Peyer's patch (tissue), 4 donors: Measurements from ENCODE around the gene TERF2IP. TPM values are rescaled to one million over a fixed set of nuclear protein-coding genes. Genes with fewer than 3 reads are reported as not detected.

Experiments
- DNase-seq, 3 donors: peaks; one replicate each; pipeline ENCODE4 v3.0.0-alpha.2; 2017 to 2019
- H3K27ac ChIP-seq, 4 donors: fragments of 200-600 bp; sonication (generic); one replicate each; pipeline ENCODE4 v1.5.1; 2016 to 2019
- H3K27me3 ChIP-seq, 2 donors: fragments of 200-600 bp; sonication (generic); one replicate each; pipeline ENCODE4 v1.5.1; 2019
- H3K36me3 ChIP-seq, 3 donors: fragments of 200-600 bp; sonication (generic); one replicate each; pipeline ENCODE4 v1.5.1; 2016 to 2019
- H3K4me1 ChIP-seq, 4 donors: fragments of 200-600 bp; sonication (generic); one replicate each; pipeline ENCODE4 v1.5.1; 2016 to 2019
- H3K4me3 ChIP-seq, 4 donors: fragments of 200-600 bp; sonication (generic); 1 replicate in 3 of 4; 2 replicates in 1 of 4; pipeline ENCODE4 v1.5.1; 2016 to 2019; ENCODE audit warnings: mild to moderate bottlenecking in 1 of 4
- H3K9me3 ChIP-seq, 4 donors: fragments of 200-600 bp; sonication (generic); one replicate each; pipeline ENCODE4 v1.5.1; 2016 to 2019; ENCODE audit warnings: mild to moderate bottlenecking in 1 of 4
- POLR2A ChIP-seq, 2 donors: fragments of 450-650 bp; IDR thresholded peaks; one replicate each; pipeline ENCODE4 v1.5.1; 2017; ENCODE audit warnings: antibody characterized with exemption in 2 of 2, mild to moderate bottlenecking in 2 of 2, moderate library complexity in 2 of 2
- total RNA-seq, 4 donors: library from RNA; depleted of rRNA; stranded (reverse); fragments of >200 nt; gene quantifications; one replicate each; pipeline ENCODE4 v1.1.0, GENCODE V29; 2016
- TF ChIP-seq, protein P1 (sequence below), 6 experiments: fragments of 450-650 bp in 4 of 6; fragments of 200-600 bp in 2 of 6; sonication (generic) in 1 of 6; IDR thresholded peaks; one replicate each; pipeline ENCODE4 v1.5.1; 2017 to 2019; ENCODE audit warnings: antibody characterized with exemption in 6 of 6, mild to moderate bottlenecking in 3 of 6, moderate library complexity in 1 of 6

TERF2IP gene
- total RNA-seq, 4 donors from 2014 or later, result 28.9 to 31.0 (median 30.8) TPM

- TF ChIP-seq, protein P1, sequence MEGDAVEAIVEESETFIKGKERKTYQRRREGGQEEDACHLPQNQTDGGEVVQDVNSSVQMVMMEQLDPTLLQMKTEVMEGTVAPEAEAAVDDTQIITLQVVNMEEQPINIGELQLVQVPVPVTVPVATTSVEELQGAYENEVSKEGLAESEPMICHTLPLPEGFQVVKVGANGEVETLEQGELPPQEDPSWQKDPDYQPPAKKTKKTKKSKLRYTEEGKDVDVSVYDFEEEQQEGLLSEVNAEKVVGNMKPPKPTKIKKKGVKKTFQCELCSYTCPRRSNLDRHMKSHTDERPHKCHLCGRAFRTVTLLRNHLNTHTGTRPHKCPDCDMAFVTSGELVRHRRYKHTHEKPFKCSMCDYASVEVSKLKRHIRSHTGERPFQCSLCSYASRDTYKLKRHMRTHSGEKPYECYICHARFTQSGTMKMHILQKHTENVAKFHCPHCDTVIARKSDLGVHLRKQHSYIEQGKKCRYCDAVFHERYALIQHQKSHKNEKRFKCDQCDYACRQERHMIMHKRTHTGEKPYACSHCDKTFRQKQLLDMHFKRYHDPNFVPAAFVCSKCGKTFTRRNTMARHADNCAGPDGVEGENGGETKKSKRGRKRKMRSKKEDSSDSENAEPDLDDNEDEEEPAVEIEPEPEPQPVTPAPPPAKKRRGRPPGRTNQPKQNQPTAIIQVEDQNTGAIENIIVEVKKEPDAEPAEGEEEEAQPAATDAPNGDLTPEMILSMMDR (IDR thresholded peaks at IDR 0.05), result peak in 3 of 6 experiments; percentile 19 to 51 (median 46)
- TF ChIP-seq POLR2A (IDR thresholded peaks at IDR 0.05), result no peak
- Histone ChIP-seq H3K27ac (peak overlapping the region in 1 of 4 donors; percentile 49), H3K27me3 (no peaks in the 10 kb centered on the region), H3K4me1 (peaks cover 0 to 13% (median 5%) of the 10 kb centered on the region in 4 donors), H3K36me3 (peaks cover 0 to 29% (median 0%) of the 10 kb centered on the region in 3 donors), H3K9me3 (no peaks in the 10 kb centered on the region), H3K4me3 (no peak overlapping the region)
- no peak for DNase-seq
Measured at GRCh38 chr16:75621170-75621477, 26.4 kb upstream of the TERF2IP start.

GRCh38 chr16:75622761-75623605 lies 24.6 kb upstream of the TERF2IP start, which contains the start of gene ADAT1:
Gene ADAT1 (minus strand): TSS chr16:75623281. CDS start chr16:75620799, 2,482 bp downstream.
- Histone ChIP-seq H3K27ac (peak within 1 kb of the TSS; percentile 90 to 95 (median 93)), H3K36me3 (peaks cover 0 to 38% (median 0%) of the 10 kb centered on the region in 3 donors), H3K4me1 (peaks cover 0 to 13% (median 5%) of the 10 kb centered on the region in 4 donors), H3K9me3 (no peaks in the 10 kb centered on the region), H3K27me3 (no peaks in the 10 kb centered on the region), H3K4me3 (peak within 1 kb of the TSS; percentile 73 to 84 (median 78))
- DNase-seq, result peak; percentile 99 to 100 (median 99)
- TF ChIP-seq, protein P1 (IDR thresholded peaks at IDR 0.05), result no peak
- TF ChIP-seq POLR2A (IDR thresholded peaks at IDR 0.05), result peak; percentile 61 to 87

DNA sequence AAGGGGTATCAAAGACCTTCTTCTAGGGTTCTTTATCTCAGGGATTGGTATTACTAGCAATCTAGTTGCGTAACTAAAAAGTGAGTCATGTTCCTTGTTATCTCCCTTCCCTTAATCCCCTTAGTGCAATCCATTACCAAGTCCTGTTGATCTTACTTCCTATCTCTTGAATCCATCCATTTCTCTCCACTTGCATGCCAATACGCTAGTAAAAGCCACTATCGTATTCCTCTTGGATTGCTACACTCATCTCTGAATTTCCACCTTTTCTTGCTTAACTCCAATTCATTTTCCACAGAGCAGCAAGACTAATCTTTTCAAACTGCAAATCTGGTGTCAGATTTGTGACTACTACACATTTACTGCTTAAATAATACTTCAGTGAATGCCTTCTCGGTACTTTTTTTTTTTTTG lies 22.6 kb upstream of the TERF2IP start:
- DNase-seq, result no peak
- TF ChIP-seq, protein P1 (IDR thresholded peaks at IDR 0.05), result no peak
- no peak for TF ChIP-seq POLR2A (IDR thresholded peaks at IDR 0.05)
- Histone ChIP-seq H3K9me3 (no peaks in the 10 kb centered on the region), H3K4me3 (no peak overlapping the region), H3K36me3 (peaks cover 0 to 44% (median 0%) of the 10 kb centered on the region in 3 donors), H3K27me3 (no peaks in the 10 kb centered on the region), H3K27ac (no peak overlapping the region), H3K4me1 (peaks cover 0 to 13% (median 5%) of the 10 kb centered on the region in 4 donors)

GRCh38 chr16:75626806-75627205 lies 20.8 kb upstream of the TERF2IP start:
- H3K36me3 ChIP-seq, result peaks cover 0 to 62% (median 0%) of the 10 kb centered on the region in 3 donors
- no peak overlapping the region for H3K27ac ChIP-seq
- no peak for DNase-seq
- H3K27me3 ChIP-seq, result no peaks in the 10 kb centered on the region
- H3K9me3 ChIP-seq, result no peaks in the 10 kb centered on the region
- no peak for TF ChIP-seq POLR2A (IDR thresholded peaks at IDR 0.05)
- TF ChIP-seq, protein P1 (IDR thresholded peaks at IDR 0.05), result no peak
- no peak overlapping the region for H3K4me3 ChIP-seq
- peaks cover 0 to 6% (median 5%) of the 10 kb centered on the region in 4 donors for H3K4me1 ChIP-seq

DNA sequence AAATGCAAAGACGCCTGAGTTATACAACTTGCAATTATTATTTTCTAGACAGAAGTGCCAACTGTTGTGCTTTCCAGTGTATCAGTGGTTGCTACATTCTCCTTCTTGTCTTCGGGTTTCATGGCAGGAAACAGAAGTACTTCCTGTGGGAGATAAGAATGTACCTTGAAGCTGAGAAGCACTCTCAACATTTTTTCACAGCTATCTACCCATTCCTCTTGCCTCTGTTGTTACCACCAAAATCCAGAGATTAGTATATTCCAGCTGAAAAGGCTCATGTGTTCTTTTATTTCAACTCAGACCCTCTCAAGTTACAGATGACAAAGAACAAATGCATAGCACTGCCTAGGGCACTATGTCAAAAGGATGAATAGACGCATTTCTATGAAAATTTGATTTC lies 19.7 kb upstream of the TERF2IP start:
- DNase-seq, result no peak
- Histone ChIP-seq H3K27ac (peak overlapping the region in 1 of 4 donors; percentile 42), H3K9me3 (no peaks in the 10 kb centered on the region), H3K4me1 (no peaks in the 10 kb centered on the region), H3K27me3 (no peaks in the 10 kb centered on the region), H3K4me3 (no peak overlapping the region), H3K36me3 (peaks cover 0 to 73% (median 0%) of the 10 kb centered on the region in 3 donors)
- TF ChIP-seq POLR2A (IDR thresholded peaks at IDR 0.05), result no peak

DNA sequence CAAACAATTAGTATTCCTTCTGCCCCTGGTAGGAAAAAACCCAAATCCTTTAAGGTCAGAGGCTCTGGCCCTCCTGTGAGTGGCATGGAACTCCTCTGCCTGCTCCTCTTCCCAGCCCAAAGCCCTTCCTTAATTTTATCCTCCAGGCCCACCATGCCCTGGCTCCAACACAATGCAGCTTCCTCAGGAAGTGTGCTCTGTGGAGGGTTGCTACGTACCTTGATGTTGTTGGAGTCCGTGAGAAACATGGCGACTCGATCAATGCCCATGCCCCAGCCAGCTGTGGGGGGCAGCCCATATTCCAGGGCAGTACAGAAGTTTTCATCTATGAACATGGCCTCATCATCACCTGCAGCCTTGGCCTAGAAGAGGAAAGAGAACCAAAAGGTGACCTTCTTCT lies 19.2 kb upstream of the TERF2IP start:
- Histone ChIP-seq H3K27ac (peak overlapping the region in 2 of 4 donors; percentile 5 to 42), H3K27me3 (no peaks in the 10 kb centered on the region), H3K9me3 (no peaks in the 10 kb centered on the region), H3K4me3 (no peak overlapping the region), H3K4me1 (no peaks in the 10 kb centered on the region), H3K36me3 (peaks cover 0 to 78% (median 0%) of the 10 kb centered on the region in 3 donors)
- TF ChIP-seq, protein P1 (IDR thresholded peaks at IDR 0.05), result no peak
- TF ChIP-seq POLR2A (IDR thresholded peaks at IDR 0.05), result no peak
- DNase-seq, result no peak
